Stomach (tissue), 9 donors: Measurements from ENCODE around the gene RALGAPB. TPM values are rescaled to one million over a fixed set of nuclear protein-coding genes. Genes with fewer than 3 reads are reported as not detected.

Experiments
- DNase-seq, 2 donors: peaks; one replicate each; pipeline versions ENCODE4 v3.0.0 to v3.0.0-alpha.2; 2013 to 2019
- H3K27ac ChIP-seq, 5 donors: fragments of 200-600 bp in 4 of 5; sonication (generic) in 4 of 5; one replicate each; pipeline ENCODE4 v1.5.1; 2013 to 2019; ENCODE audit warnings: mild to moderate bottlenecking in 1 of 5, moderate library complexity in 1 of 5
- H3K27me3 ChIP-seq, 3 donors: fragments of 200-600 bp; sonication (generic); one replicate each; pipeline ENCODE4 v1.5.1; 2017 to 2019; ENCODE audit warnings: mixed run types in 1 of 3
- H3K36me3 ChIP-seq, 4 donors: fragments of 200-600 bp; sonication (generic); 1 replicate in 3 of 4; 2 replicates in 1 of 4; pipeline ENCODE4 v1.5.1; 2016 to 2019
- H3K4me1 ChIP-seq, 4 donors: fragments of 200-600 bp; sonication (generic); one replicate each; pipeline ENCODE4 v1.5.1; 2016 to 2019
- H3K4me3 ChIP-seq, 4 donors: fragments of 200-600 bp; sonication (generic) in 3 of 4; one replicate each; pipeline ENCODE4 v1.5.1; 2016 to 2019; ENCODE audit warnings: mild to moderate bottlenecking in 1 of 4
- H3K9me3 ChIP-seq, 4 donors: fragments of 200-600 bp; sonication (generic); one replicate each; pipeline ENCODE4 v1.5.1; 2016 to 2019
- CTCF ChIP-seq, 7 experiments: fragments of 450-650 bp in 4 of 7; fragments of 200-600 bp in 3 of 7; sonication (generic) in 3 of 7; IDR thresholded peaks; one replicate each; pipeline ENCODE4 v1.5.1; 2016 to 2019; ENCODE audit warnings: antibody characterized with exemption in 7 of 7, control low read depth in 2 of 7, mild to moderate bottlenecking in 1 of 7
- EP300 ChIP-seq: sonication (generic); formaldehyde crosslinking; IDR thresholded peaks from one replicate; pipeline ENCODE4 v1.6.1; 2017; ENCODE audit warnings: antibody characterized with exemption
- POLR2A ChIP-seq, 4 donors: fragments of 450-650 bp; IDR thresholded peaks; one replicate each; pipeline ENCODE4 v1.6.1; 2016; ENCODE audit warnings: antibody characterized with exemption in 4 of 4, control low read depth in 2 of 4, mild to moderate bottlenecking in 1 of 4, moderate library complexity in 1 of 4
- POLR2AphosphoS5 ChIP-seq, 3 donors: sonication (generic); formaldehyde crosslinking; IDR thresholded peaks; one replicate each; pipeline ENCODE4 v1.6.1; 2016; ENCODE audit warnings: antibody characterized with exemption in 3 of 3
- WGBS, 5 donors: extraction: QIAGEN DNeasy Blood & Tissue Kit in 3 of 5; methylation state at CpG; one replicate each; pipeline versions ENCODE4 v1.1.5 to v1.1.7; 2013 to 2018; 5-methylcytosine and 5-hydroxymethylcytosine counted together
- intact Hi-C: fragments of 100-400 bp; cut with DNase I; formaldehyde crosslinking; loops from one replicate; pipeline ENCODE4 v1.15.1; 2023; ENCODE audit warnings: low total_unique reads
- polyA plus RNA-seq, 3 donors: library from polyadenylated mRNA; stranded (reverse); fragments of 200-250 nt; gene quantifications; one replicate each; pipeline ENCODE4 v1.2.3, GENCODE V29; 2013
- total RNA-seq, 5 donors: library from RNA; depleted of rRNA; stranded (reverse); fragments of >200 nt; gene quantifications; one replicate each; pipeline versions ENCODE4 v1.1.0 to v1.2.3, GENCODE V29; 2014 to 2016
- donor health status: healthy with polysubstance abuse.
- donor health status: Bipolar disorder and iron deficiency.
- donor health status: healthy.

RALGAPB gene
- total and polyA plus RNA-seq, 8 donors: 5.4 to 57.5 (median 36.5) TPM

- TF ChIP-seq EP300 (no peak), CTCF (IDR thresholded peaks at IDR 0.05) (no peak), POLR2A (IDR thresholded peaks at IDR 0.05) (no peak), POLR2AphosphoS5 (IDR thresholded peaks at IDR 0.05) (no peak)
- H3K9me3 ChIP-seq: no peaks in the 10 kb centered on the region
- DNase-seq: no peak
- no peaks in the 10 kb centered on the region for H3K4me1 ChIP-seq
- intact Hi-C loops: no loop called here
- no peak overlapping the region for H3K27ac ChIP-seq
- H3K36me3 ChIP-seq: peaks cover 41 to 100% (median 98%) of the 10 kb centered on the region in 4 donors
- H3K27me3 ChIP-seq: no peaks in the 10 kb centered on the region
- H3K4me3 ChIP-seq: no peak overlapping the region
- 90 to 95% (median 94%) methylated on average over 11 of the region's 11 CpGs for WGBS, 5 donors
These were observed 62.1 kb downstream of the RALGAPB start for GRCh38 chr20:38534756-38535155.

DNA sequence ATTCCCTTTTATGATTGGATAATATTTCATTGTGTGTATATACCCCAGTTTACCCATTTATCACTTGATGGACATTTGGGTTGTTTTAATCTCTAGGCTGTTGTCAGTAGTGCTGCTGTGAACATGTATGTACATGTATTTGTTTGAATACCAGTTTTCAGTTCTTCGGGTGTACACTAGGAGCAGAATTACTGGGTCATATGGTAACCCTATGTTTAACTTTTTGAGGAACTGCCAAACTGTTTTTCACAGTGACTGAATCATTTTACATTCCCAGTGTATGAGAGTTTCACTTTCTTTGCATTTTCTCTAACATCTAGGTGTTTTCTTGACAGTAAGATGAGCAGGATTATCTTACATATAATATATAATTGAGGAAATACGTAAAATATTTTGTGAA is 63.7 kb downstream of the RALGAPB start:
- DNase-seq: no peak
- H3K36me3 ChIP-seq: peaks cover 50 to 100% (median 99%) of the 10 kb centered on the region in 4 donors
- TF ChIP-seq POLR2A (IDR thresholded peaks at IDR 0.05) (no peak), POLR2AphosphoS5 (IDR thresholded peaks at IDR 0.05) (no peak), CTCF (IDR thresholded peaks at IDR 0.05) (no peak), EP300 (no peak)
- 89 to 96% (median 95%) methylated on average over 2 of the region's 2 CpGs for WGBS, 5 donors
- H3K4me1 ChIP-seq: no peaks in the 10 kb centered on the region
- intact Hi-C loops: no loop called here
- no peak overlapping the region for H3K4me3 ChIP-seq
- H3K9me3 ChIP-seq: no peaks in the 10 kb centered on the region
- H3K27ac ChIP-seq: no peak overlapping the region
- H3K27me3 ChIP-seq: no peaks in the 10 kb centered on the region

DNA sequence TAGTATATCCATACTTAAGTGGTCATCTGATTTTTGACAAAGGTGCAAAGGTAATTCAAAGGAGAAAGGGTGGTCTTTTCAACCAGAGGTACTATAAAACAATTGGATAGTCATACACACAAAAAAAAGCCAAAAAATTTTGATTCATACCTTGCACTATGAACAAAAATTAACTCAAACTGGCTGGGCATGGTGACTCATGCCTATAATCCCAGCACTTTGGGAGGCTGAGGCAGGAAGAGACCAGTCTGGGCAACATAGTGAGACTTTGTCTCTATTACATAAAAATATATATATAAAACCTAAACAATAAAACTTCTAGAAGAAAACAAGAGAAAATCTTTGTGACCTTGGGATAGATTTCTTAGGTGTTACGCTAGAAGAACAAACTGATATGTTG is 64.5 kb downstream of the RALGAPB start:
- peaks cover 56 to 100% (median 99%) of the 10 kb centered on the region in 4 donors for H3K36me3 ChIP-seq

GRCh38 chr20:38538789-38539188 is 66.1 kb downstream of the RALGAPB start:
- Histone ChIP-seq H3K9me3 (no peaks in the 10 kb centered on the region), H3K4me1 (no peaks in the 10 kb centered on the region), H3K36me3 (peaks cover 57 to 100% (median 99%) of the 10 kb centered on the region in 4 donors), H3K4me3 (no peak overlapping the region), H3K27ac (no peak overlapping the region), H3K27me3 (no peaks in the 10 kb centered on the region)
- no peak for DNase-seq
- TF ChIP-seq CTCF (IDR thresholded peaks at IDR 0.05): no peak
- no peak for TF ChIP-seq EP300
- TF ChIP-seq POLR2A (IDR thresholded peaks at IDR 0.05): no peak
- TF ChIP-seq POLR2AphosphoS5 (IDR thresholded peaks at IDR 0.05): no peak
- intact Hi-C loops: no loop called here
- 94 to 97% (median 95%) methylated on average over 2 of the region's 2 CpGs for WGBS, 5 donors

More for the DNA sequence above, 64.5 kb downstream of the RALGAPB start:
- TF ChIP-seq CTCF (IDR thresholded peaks at IDR 0.05) (no peak), POLR2AphosphoS5 (IDR thresholded peaks at IDR 0.05) (no peak), POLR2A (IDR thresholded peaks at IDR 0.05) (no peak), EP300 (no peak)
- 93 to 100% (median 98%) methylated on average over 1 of the region's 1 CpG for WGBS, 5 donors
- H3K4me3 ChIP-seq: no peak overlapping the region
- H3K9me3 ChIP-seq: no peaks in the 10 kb centered on the region
- H3K4me1 ChIP-seq: no peaks in the 10 kb centered on the region
- no peaks in the 10 kb centered on the region for H3K27me3 ChIP-seq
- H3K27ac ChIP-seq: no peak overlapping the region
- intact Hi-C loops: no loop called here
- no peak for DNase-seq
